GM23248 (cell line): Measurements from ENCODE around the gene ZBTB32.

ENCODE experiments used
- EZH2 ChIP-seq: fragments of 200-600 bp; sonication (generic); IDR thresholded peaks from 2 replicates; pipeline ENCODE4 v1.6.1; 2018; ENCODE audit warnings: antibody characterized with exemption, mild to moderate bottlenecking; ENCODE audit not compliant: insufficient read depth, poor library complexity, severe bottlenecking
- EZH2phosphoT487 ChIP-seq: fragments of 200-600 bp; sonication (generic); IDR thresholded peaks from 2 replicates; pipeline ENCODE4 v1.6.1; 2018; ENCODE audit warnings: antibody characterized with exemption, moderate library complexity, mild to moderate bottlenecking, low read depth; ENCODE audit not compliant: insufficient read depth

DNA sequence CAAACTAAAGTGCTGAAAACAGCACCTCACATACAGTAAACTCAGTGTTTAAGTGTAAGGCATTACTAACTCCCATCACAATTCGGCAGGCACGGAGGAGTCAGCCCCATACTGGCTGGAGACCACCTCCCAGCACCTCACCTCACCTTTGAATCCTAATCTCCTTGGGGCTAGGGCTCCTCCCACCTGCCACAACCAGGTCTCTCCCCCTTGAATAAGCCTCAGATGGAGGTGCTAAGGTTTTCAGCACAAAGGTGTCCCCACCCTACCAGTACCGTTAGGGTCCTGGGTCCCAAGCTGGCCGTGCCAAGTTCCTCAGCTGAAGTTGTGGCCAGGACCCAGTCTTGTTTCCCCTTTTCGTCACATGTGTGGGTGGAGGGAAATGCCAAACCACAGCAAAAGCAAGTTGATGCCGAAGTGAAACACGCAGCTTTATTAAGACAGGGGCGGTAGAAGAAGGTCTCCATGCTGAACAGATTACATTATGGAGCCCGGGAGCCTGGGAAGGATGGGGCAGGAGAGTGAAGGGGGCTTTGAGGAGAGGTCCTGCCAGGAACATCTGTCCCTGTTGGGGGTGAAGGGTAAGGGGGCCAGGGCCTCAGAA is 37.9 kb downstream of the ZBTB32 start, which contains the start of gene IGFLR1:
- TF ChIP-seq EZH2 (no peak), EZH2phosphoT487 (no peak)
